ENCODE results near the gene PANX2. TPM values are rescaled to one million over a fixed set of nuclear protein-coding genes. Genes with fewer than 3 reads are reported as not detected.
"Not testable (repeated sequence)": the region's sequence is repeated elsewhere in the genome, so short reads cannot be mapped to it uniquely, and the experiment has no call there.

PANX2 gene
- total RNA-seq, 1 donor from 2014 or later, result 0.26 TPM

DNA sequence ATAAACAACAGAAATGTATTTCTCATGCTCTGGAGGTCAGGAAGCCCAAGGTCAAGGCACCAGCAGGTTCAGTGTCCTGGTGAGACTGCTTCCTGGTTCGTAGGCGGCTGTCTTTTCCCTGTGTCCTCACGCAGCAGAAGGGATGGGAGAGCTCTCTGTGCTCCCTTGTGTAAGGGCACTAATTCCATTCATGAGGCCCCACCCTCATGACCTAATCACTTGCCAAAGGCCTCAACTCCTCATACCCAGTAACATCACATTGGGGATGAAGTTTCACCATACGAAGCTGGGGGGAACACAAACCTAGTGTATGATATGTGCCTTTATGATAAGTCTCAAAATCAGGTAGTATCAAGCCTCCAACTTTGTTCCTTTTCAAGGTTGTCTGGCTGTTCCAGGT is 38.6 kb upstream of the PANX2 start:
- TF ChIP-seq, protein P1, sequence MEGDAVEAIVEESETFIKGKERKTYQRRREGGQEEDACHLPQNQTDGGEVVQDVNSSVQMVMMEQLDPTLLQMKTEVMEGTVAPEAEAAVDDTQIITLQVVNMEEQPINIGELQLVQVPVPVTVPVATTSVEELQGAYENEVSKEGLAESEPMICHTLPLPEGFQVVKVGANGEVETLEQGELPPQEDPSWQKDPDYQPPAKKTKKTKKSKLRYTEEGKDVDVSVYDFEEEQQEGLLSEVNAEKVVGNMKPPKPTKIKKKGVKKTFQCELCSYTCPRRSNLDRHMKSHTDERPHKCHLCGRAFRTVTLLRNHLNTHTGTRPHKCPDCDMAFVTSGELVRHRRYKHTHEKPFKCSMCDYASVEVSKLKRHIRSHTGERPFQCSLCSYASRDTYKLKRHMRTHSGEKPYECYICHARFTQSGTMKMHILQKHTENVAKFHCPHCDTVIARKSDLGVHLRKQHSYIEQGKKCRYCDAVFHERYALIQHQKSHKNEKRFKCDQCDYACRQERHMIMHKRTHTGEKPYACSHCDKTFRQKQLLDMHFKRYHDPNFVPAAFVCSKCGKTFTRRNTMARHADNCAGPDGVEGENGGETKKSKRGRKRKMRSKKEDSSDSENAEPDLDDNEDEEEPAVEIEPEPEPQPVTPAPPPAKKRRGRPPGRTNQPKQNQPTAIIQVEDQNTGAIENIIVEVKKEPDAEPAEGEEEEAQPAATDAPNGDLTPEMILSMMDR (IDR thresholded peaks at IDR 0.05; ENCODE audit: insufficient read depth, low read length, severe bottlenecking), result no peak
- Histone ChIP-seq H3K36me3 (ENCODE audit: control insufficient read depth, insufficient read depth, low read length) (no peaks in the 10 kb centered on the region), H3K27me3 (ENCODE audit: control insufficient read depth, insufficient read depth, low read length) (no peaks in the 10 kb centered on the region), H3K4me3 (ENCODE audit: low read depth, low read length) (no peak overlapping the region)
- no peak for DNase-seq (ENCODE audit: low read depth)
- FAIRE-seq, result no peak

DNA sequence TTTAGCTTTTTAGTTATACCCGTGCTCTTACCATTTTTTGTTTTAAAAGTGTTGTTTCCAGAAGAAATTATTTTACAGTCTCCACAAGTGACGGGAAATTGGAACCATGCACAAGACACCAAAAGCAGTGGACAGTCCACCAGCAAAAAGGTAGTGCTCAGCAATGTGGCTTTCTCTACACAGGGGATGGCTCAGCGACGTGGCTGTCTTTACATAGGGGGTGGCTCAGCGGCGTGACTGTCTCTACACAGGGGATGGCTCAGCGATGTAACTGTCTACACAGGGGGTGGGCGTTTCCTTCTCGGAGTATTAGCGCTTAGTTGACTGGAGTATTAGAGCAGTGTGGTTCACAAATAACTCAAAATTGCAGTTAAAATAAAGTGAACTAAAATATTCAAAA is 36.0 kb upstream of the PANX2 start:
- no peaks in the 10 kb centered on the region for H3K36me3 ChIP-seq (ENCODE audit: control insufficient read depth, insufficient read depth, low read length)
- H3K27me3 ChIP-seq (ENCODE audit: control insufficient read depth, insufficient read depth, low read length), result no peaks in the 10 kb centered on the region
- FAIRE-seq (no peak), DNase-seq (ENCODE audit: low read depth) (no peak)
- no peak overlapping the region for H3K4me3 ChIP-seq (ENCODE audit: low read depth, low read length)
- TF ChIP-seq, protein P1 (IDR thresholded peaks at IDR 0.05; ENCODE audit: insufficient read depth, low read length, severe bottlenecking), result no peak

DNA sequence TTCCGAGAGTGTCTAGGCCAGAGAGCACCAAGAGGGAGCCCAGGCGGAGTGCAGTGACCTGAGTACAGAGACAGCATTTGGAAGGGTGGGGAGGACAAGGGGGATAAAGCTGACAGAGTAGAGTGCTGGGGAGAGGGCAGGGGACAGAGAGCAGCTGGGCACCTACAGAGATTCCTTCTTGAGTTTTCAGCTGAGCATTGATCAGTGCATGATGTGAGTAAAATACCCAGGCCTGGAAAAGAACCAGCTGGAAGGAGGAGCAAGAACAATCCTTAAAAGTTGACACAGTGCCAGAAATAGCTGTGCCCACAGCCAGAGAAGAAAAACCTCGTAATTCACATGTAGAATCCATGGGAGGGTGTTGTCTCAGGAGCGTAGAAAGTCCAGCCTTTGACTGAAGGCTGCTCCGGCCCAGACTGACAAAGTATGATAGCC is 33.9 kb upstream of the PANX2 start:
- no peak for FAIRE-seq
- no peak for DNase-seq (ENCODE audit: low read depth)
- TF ChIP-seq, protein P1 (IDR thresholded peaks at IDR 0.05; ENCODE audit: insufficient read depth, low read length, severe bottlenecking), result no peak
- no peaks in the 10 kb centered on the region for H3K27me3 ChIP-seq (ENCODE audit: control insufficient read depth, insufficient read depth, low read length)
- H3K4me3 ChIP-seq (ENCODE audit: low read depth, low read length), result no peak overlapping the region
- no peaks in the 10 kb centered on the region for H3K36me3 ChIP-seq (ENCODE audit: control insufficient read depth, insufficient read depth, low read length)

DNA sequence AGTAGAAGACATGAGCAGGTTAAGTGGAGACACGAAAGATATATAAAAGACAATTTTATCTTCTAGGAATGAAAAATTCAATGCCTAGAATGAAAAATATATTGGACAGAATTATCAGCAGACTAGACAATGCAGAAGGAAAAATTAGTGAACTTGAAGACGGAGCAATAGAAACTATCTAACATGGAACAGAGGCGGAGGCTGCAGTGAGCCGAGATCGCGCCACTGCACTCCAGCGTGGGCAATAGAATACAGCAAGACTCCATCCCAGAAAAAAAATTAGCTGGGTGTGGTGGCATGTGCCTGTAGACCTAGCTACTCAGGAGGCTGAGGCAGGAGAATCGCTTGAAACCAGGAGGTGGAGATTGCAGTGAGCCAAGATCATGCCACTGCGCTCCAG is 33.3 kb upstream of the PANX2 start:
- FAIRE-seq; DNase-seq (ENCODE audit: low read depth); H3K27me3 ChIP-seq (ENCODE audit: control insufficient read depth, insufficient read depth, low read length); H3K4me3 ChIP-seq (ENCODE audit: low read depth, low read length); H3K36me3 ChIP-seq (ENCODE audit: control insufficient read depth, insufficient read depth, low read length): not testable (repeated sequence)

DNA sequence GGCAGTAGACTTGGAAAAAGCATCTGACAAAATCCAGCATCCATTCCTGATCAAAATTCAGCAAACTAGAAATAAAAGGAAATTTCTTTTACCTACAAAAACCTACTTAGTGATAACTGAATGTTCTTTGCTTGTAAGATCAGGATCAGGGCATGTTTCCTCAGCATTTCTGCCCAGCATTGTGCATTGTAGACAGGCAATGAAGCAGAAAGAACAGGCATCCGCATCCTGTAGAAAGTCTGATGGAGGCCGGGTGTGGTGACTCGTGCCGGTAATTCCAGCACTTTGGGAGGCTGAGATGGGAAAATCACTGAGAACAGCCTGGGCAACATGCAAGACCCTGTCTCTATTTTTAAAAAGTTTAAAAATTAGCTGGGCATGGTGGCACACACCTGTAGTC is 32.5 kb upstream of the PANX2 start:
- TF ChIP-seq, protein P1 (IDR thresholded peaks at IDR 0.05; ENCODE audit: insufficient read depth, low read length, severe bottlenecking), result no peak

DNA sequence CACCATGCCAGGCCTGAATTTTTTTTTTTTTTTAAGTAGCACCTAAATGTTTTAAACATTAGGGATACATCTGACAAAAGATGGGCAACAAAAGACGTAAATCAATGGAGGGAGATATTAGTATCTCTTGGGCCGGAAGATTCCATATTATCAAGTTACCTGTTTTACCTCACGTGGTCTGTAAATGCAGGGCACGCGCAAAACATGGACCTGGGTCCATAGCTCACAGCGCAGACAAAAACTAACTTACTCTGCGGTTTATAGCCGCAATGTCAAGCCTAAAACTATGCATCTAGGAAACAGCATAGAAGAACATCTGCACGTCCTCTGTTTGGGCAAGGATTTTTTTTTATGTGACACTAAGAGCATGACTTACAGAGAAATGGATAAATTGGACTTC is 31.5 kb upstream of the PANX2 start:
- FAIRE-seq, result no peak
- Histone ChIP-seq H3K4me3 (ENCODE audit: low read depth, low read length) (no peak overlapping the region), H3K36me3 (ENCODE audit: control insufficient read depth, insufficient read depth, low read length) (no peaks in the 10 kb centered on the region), H3K27me3 (ENCODE audit: control insufficient read depth, insufficient read depth, low read length) (peaks cover 4% of the 10 kb centered on the region)
- no peak for DNase-seq (ENCODE audit: low read depth)
- TF ChIP-seq, protein P1 (IDR thresholded peaks at IDR 0.05; ENCODE audit: insufficient read depth, low read length, severe bottlenecking), result no peak

More for the DNA sequence above, 32.5 kb upstream of the PANX2 start:
- Histone ChIP-seq H3K36me3 (ENCODE audit: control insufficient read depth, insufficient read depth, low read length) (no peaks in the 10 kb centered on the region), H3K27me3 (ENCODE audit: control insufficient read depth, insufficient read depth, low read length) (no peaks in the 10 kb centered on the region), H3K4me3 (ENCODE audit: low read depth, low read length) (no peak overlapping the region)
- DNase-seq (ENCODE audit: low read depth), result no peak
- no peak for FAIRE-seq
